HFFc6 (cell line): ENCODE data around the gene IL17RA. TPM values are rescaled to one million over a fixed set of nuclear protein-coding genes. Genes with fewer than 3 reads are reported as not detected.

Source experiments
- DNase-seq: peaks from one replicate; pipeline ENCODE4 v3.0.0-alpha.2; 2018
- H3K27ac Mint-ChIP-seq: 2 replicates; pipeline ENCODE4 v1.8.0; 2020; ENCODE audit warnings: mild to moderate bottlenecking, mixed read lengths
- H3K27me3 Mint-ChIP-seq: 2 replicates; pipeline ENCODE4 v1.8.0; 2021; ENCODE audit warnings: mild to moderate bottlenecking, moderate library complexity, mixed read lengths; ENCODE audit not compliant: insufficient read depth
- H3K36me3 Mint-ChIP-seq: 2 replicates; pipeline ENCODE4 v1.8.0; 2021; ENCODE audit warnings: low read depth, mixed read lengths
- H3K4me1 Mint-ChIP-seq: 2 replicates; pipeline ENCODE4 v1.8.0; 2020; ENCODE audit warnings: low read depth, mixed read lengths
- H3K4me3 Mint-ChIP-seq: 2 replicates; pipeline ENCODE4 v1.8.0; 2020; ENCODE audit warnings: mild to moderate bottlenecking, moderate library complexity, mixed read lengths
- H3K9me3 Mint-ChIP-seq: 2 replicates; pipeline ENCODE4 v1.8.0; 2020; ENCODE audit warnings: mild to moderate bottlenecking, mixed read lengths
- total RNA-seq, 6 experiments: library from RNA; stranded (reverse); fragmentation: NEBNext Ultra II Directional; extraction: Animal tissue kit (Norgen Biotek cat#: 25700); gene quantifications; 2 replicates in 1 of 6; 3 replicates in 5 of 6; pipeline ENCODE4 v1.2.3, GENCODE V29; 2021
- TF ChIP-seq, protein P1 (sequence below): fragments of 200-600 bp; sonication (generic); IDR thresholded peaks from 2 replicates; pipeline ENCODE4 v1.5.0; 2021; ENCODE audit warnings: antibody characterized with exemption, mild to moderate bottlenecking

The IL17RA gene
- total RNA-seq, 6 experiments from 2014 or later = 10.5 to 14.4 (median 13.7) TPM

DNA sequence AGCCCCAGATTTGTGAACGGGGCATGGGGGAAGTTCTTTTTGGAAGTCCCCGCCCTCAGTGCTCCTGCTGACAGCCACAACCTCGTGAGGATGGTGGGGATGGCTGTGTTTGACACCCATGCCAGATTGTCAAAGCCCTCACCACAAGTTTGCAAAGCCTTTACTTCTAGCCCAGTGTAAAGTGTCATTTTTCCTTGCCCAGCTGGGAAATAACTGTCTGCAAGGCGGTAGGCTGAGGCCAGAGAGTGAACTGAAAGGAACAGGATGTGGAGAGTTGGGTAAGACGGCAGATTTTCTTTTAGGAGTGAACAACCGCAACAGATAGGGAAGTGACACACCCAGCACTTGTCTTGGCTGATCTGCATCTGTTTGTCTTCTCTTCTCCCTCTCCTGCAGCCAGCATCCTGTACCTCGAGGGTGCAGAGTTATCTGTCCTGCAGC is 13.6 kb downstream of the IL17RA start:
- DNase-seq = no peak
- no peak overlapping the region for H3K4me3 Mint-ChIP-seq
- H3K36me3 Mint-ChIP-seq = peaks cover 15% of the 10 kb centered on the region
- TF ChIP-seq, protein P1, sequence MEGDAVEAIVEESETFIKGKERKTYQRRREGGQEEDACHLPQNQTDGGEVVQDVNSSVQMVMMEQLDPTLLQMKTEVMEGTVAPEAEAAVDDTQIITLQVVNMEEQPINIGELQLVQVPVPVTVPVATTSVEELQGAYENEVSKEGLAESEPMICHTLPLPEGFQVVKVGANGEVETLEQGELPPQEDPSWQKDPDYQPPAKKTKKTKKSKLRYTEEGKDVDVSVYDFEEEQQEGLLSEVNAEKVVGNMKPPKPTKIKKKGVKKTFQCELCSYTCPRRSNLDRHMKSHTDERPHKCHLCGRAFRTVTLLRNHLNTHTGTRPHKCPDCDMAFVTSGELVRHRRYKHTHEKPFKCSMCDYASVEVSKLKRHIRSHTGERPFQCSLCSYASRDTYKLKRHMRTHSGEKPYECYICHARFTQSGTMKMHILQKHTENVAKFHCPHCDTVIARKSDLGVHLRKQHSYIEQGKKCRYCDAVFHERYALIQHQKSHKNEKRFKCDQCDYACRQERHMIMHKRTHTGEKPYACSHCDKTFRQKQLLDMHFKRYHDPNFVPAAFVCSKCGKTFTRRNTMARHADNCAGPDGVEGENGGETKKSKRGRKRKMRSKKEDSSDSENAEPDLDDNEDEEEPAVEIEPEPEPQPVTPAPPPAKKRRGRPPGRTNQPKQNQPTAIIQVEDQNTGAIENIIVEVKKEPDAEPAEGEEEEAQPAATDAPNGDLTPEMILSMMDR = no peak
- H3K9me3 Mint-ChIP-seq = no peaks in the 10 kb centered on the region
- H3K27me3 Mint-ChIP-seq = no peaks in the 10 kb centered on the region; the same call in 1 of the 2 replicates
- H3K27ac Mint-ChIP-seq = no peak overlapping the region
- no peaks in the 10 kb centered on the region for H3K4me1 Mint-ChIP-seq

DNA sequence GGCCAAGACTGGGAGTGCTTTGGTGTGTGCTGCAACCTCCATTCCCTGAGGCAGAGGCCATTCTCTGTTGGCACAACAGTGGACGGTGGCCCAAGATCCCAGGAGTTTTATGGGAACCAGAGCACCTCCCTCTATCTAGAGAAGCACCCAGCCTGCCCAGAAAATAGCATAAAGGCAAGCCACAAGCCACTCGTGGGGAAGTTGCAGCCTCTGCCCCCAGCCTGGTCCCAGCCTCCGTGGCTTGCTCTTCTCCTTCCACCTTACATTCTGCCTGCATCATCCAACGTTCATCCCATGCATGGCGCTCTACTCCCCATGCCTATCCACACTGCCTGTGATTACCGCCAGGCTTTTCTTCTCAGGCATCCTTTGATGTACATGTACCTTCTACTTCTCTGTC is 15.8 kb downstream of the IL17RA start:
- TF ChIP-seq, protein P1 = no peak
- Mint-ChIP-seq H3K4me3 (no peak overlapping the region), H3K27ac (no peak overlapping the region), H3K36me3 (peaks cover 15% of the 10 kb centered on the region), H3K9me3 (no peaks in the 10 kb centered on the region), H3K4me1 (peaks cover 5% of the 10 kb centered on the region; the same call in 1 of the 2 replicates), H3K27me3 (no peaks in the 10 kb centered on the region; the same call in 1 of the 2 replicates)
- no peak for DNase-seq

DNA sequence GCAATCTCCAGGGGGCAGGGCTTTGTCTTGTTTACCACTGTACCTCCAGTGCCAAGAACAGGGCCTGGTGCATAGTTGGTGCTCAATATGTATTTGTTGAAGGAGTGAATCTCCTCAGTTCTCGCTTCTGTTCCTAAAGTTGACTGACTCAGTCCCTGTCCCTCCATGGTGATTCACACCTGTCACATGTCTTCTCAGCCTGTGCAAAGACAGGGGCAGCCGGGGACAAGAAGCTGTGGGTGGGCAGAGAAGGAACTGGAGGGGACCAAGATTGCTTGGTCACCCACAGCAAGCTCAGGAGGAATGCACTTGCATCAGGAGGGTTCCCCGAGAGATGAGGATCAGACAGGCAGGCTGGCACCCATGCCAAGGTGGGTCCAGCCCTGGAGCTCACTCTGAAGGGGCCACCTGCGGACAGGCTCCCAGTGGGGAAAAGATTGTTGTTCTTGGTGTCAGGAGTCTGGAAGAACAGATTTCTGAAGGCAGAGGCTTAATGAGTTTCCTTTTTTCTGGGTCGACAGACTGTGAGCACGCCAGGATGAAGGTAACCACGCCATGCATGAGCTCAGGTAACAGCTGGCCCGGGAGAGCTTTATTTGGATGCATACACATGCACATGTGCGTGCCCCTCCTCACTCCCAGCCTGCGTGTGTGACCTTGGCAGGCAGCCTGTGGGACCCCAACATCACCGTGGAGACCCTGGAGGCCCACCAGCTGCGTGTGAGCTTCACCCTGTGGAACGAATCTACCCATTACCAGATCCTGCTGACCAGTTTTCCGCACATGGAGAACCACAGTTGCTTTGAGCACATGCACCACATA is 16.9 kb downstream of the IL17RA start:
- Mint-ChIP-seq H3K36me3 (peaks cover 15% of the 10 kb centered on the region), H3K27me3 (no peaks in the 10 kb centered on the region; the same call in 1 of the 2 replicates), H3K4me3 (no peak overlapping the region), H3K4me1 (peaks cover 5% of the 10 kb centered on the region; the same call in 1 of the 2 replicates), H3K27ac (no peak overlapping the region), H3K9me3 (no peaks in the 10 kb centered on the region)
- DNase-seq = no peak
- TF ChIP-seq, protein P1 = no peak

DNA sequence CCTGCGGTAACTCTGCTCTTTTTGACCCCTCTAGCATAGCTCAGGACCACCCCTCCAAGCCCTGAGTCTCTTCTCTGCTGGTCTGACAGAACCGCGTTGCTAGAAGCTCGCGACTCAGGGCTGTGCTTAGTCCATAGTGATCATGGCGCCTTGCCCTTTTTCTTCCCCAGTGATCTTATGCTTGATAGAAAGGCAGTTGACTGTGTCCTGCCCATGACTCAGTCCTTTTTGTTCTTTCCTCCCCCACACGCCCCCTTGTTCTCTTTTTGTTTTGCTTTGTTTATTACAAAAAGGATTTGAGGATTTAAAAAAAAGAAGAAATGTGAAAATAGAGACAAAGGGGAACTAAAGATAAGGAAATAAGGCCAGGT is 17.5 kb downstream of the IL17RA start:
- TF ChIP-seq, protein P1 = no peak
- no peaks in the 10 kb centered on the region; the same call in none of the 2 replicates for H3K27me3 Mint-ChIP-seq
- H3K36me3 Mint-ChIP-seq = peaks cover 15% of the 10 kb centered on the region
- no peak overlapping the region for H3K27ac Mint-ChIP-seq
- peaks cover 5% of the 10 kb centered on the region; the same call in 1 of the 2 replicates for H3K4me1 Mint-ChIP-seq
- no peak for DNase-seq
- no peaks in the 10 kb centered on the region for H3K9me3 Mint-ChIP-seq
- no peak overlapping the region for H3K4me3 Mint-ChIP-seq

DNA sequence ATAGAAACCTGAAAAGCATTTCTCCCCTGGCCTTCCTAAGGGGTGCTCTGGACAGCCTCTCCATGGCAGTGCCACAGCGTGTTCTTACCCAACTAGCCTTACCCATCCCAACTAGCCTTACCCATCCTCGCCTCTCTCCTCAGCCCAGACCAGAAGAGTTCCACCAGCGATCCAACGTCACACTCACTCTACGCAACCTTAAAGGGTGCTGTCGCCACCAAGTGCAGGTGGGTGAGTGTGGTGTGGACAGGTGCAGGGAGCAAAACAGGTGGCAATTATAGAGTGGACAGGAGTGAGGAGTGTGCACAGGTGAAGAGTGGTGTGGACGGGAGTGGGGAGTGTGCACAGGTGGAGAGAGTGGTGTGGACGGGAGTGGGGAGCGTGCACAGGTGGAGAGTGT is 18.6 kb downstream of the IL17RA start:
- Mint-ChIP-seq H3K4me3 (no peak overlapping the region), H3K9me3 (no peaks in the 10 kb centered on the region), H3K36me3 (peaks cover 15% of the 10 kb centered on the region), H3K4me1 (peaks cover 5% of the 10 kb centered on the region; the same call in 1 of the 2 replicates), H3K27me3 (no peaks in the 10 kb centered on the region; the same call in none of the 2 replicates), H3K27ac (no peak overlapping the region)
- DNase-seq = no peak
- TF ChIP-seq, protein P1 = no peak
